GM19035 (cell line): ENCODE results near the gene GNAO1.

Experiments
- ATAC-seq: cut with Tn5 transposase; IDR thresholded peaks from one replicate; pipeline ENCODE4 v1.9.1; 2021; ENCODE audit not compliant: unreplicated experiment

The GNAO1 gene

GRCh38 chr16:56234737-56235136 lies 43.4 kb downstream of the GNAO1 start:
- ATAC-seq, result no peak

- no peak for ATAC-seq
These were observed 46.2 kb downstream of the GNAO1 start for GRCh38 chr16:56237451-56237930.

DNA sequence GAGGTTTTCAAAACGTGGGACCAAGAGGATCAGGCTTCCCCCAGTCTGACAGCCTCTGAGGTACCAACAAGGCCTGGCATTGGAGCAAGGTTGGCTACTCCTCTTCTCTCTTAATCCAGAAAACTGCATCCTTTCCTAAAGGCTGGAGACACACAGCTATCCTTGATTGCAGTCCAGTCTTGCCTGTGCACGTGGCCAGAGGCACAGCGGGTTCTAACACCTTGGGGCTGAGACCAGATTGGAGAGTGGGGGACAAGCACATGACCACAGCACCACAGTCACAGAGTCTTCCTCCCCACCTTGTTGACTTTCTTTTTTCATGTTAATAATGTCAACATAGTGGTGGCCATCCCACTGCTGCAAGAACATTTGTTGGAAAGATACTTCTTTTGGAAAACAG lies 46.9 kb downstream of the GNAO1 start:
- no peak for ATAC-seq

DNA sequence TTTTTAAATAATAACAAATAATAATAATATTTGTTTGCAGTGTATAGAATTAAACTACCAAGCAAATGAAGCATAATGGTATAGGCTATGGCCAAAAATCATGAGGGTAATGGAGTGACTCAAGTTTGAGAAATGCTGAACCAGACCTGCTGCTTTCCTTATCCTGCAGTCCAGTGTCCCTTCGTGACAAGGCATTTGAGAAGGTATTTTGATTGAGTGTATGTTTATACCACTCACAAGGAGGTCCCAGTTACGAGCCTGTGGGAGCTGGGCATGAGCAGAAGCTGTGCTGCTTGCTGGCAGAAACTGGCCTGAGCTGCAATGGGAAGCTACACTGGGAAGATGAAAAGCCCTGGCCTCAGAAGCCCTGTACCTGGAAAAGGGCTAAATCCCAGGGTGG lies 50.3 kb downstream of the GNAO1 start:
- ATAC-seq, result no peak

DNA sequence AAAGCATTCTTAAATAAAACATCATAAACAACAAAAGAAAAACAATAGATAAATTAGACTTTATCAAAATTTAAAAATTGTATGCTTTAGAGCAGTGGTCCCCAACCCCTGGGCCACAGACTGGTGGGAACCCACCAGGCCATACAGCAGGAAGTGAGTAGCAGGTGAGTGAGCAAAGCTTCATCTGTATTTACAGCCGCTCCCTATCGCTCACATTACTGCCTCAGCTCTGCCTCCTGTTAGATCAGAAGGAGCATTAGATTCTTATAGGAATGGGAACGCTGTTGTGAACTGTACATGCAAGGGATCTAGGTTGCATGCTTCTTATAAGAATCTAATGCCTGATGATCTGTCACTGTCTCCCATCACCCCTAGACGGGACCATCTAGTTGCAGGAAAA lies 51.5 kb downstream of the GNAO1 start:
- ATAC-seq, result no peak

- no peak for ATAC-seq
These were observed 53.3 kb downstream of the GNAO1 start for GRCh38 chr16:56244612-56245011.

- no peak for ATAC-seq
These were observed 53.9 kb downstream of the GNAO1 start for GRCh38 chr16:56245197-56245596.

DNA sequence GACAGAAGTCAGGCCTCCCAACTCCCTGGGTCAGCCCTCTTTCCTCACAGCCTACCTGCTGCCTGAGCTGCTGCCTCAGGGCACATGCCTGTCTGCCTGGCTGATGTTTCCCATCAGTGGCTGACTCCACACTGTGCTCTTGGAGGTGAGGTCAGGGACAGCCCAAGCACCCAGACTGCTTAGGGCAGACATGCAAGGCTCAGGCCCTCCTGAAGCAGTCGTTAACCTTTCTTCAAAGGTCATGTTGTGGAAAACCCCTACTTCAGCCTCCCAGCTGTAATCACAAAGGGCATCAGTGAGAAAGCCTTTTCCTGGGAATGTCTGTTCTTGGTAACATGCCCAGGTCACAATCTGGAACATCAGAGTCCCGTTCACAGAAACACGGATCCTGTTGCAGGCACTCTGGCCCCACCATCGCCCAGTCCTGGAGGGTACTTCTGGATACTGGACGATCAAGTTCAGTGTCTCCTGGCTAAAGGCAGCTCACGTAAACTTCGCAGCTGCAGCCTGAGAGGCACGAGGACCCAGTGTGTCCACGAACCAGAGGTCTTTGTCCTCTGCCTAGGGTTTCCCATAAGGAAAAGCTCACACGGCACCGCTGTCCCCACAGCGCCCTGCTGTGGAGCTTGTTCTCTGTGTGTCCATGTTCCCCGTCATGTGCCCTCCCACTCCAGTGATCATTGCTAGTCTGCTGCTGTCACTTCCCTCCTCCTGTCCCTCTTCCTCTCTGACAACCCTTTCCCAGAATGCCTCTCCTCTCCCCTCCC lies 54.9 kb downstream of the GNAO1 start:
- ATAC-seq, result no peak

DNA sequence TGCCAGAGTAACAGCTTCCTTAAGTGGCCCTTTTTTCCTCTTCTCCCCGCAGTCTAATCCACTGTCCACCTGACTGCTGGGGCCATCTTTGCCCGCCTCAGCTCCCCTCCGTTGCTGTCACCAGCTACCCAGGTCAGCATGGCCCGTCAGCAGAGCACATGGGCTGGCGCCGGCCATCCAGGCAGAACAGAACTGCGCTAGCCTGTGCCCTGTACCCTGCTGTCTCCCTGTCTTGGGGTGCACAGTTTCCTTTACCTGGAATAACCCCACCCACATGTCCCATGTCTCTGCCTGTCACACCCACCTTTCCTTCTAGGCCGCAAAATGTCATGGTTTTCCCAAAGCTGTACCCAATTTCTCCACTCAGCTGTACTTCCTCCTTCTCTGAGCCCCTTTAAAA lies 55.7 kb downstream of the GNAO1 start:
- ATAC-seq, result no peak

DNA sequence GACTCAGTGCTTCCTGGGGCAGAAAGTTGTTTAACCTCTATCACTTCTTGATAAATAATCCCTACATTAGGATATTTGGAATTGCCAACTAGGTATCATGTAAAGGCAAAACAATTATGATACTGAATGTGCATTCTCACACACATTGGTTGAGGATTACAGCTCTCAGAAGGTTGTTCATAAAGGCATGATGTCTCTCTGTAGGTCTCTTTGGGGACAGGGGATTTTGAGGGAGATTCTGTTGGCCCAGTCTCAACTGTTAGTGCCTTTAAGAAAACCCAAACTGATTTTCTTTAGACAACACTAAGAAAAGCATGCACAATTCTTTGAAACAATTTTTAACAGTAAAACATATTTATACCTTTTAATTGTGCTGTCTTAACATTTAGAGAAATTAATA lies 56.5 kb downstream of the GNAO1 start:
- ATAC-seq, result no peak

GRCh38 chr16:56252835-56253234 lies 61.5 kb downstream of the GNAO1 start:
- ATAC-seq, result no peak

DNA sequence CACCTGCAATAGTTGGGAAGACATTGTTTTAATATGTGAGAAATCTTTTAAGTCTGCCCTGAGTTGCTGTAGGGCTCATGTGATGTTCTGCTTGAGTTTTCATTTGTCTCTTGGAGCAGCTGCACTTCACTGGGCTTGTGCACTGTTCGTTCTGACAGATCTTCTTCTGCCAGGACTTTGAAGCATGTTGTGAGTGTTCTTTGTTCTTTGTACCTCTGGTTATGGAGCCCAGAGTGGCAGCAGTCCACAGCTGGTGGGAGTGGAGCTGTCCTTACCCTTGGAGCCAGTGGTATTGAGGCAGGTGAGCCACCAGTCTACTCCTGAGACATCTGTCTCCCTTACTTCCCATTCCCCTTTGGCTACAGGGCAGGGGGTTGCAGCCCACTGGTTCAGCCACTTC lies 64.6 kb downstream of the GNAO1 start:
- ATAC-seq, result no peak

DNA sequence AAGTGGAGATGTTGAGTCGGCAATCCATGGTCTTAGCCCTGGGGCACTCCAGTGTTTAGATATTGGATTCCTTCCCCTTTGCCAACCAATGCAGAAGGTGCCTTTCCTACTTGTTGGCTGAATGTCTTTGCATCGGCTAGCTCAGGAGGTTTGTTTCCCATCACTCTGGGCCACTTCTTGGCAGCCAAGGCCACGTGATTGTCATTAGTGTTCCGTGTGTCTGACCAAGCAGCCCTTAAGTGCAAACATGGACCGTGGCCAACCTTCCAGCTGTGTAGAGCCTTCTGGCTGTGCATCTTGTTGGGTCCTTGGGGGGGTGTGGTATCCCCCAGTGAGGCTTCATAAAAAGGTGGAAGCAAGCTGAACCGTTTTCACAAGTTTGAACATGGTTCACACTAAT lies 66.0 kb downstream of the GNAO1 start:
- ATAC-seq, result no peak

DNA sequence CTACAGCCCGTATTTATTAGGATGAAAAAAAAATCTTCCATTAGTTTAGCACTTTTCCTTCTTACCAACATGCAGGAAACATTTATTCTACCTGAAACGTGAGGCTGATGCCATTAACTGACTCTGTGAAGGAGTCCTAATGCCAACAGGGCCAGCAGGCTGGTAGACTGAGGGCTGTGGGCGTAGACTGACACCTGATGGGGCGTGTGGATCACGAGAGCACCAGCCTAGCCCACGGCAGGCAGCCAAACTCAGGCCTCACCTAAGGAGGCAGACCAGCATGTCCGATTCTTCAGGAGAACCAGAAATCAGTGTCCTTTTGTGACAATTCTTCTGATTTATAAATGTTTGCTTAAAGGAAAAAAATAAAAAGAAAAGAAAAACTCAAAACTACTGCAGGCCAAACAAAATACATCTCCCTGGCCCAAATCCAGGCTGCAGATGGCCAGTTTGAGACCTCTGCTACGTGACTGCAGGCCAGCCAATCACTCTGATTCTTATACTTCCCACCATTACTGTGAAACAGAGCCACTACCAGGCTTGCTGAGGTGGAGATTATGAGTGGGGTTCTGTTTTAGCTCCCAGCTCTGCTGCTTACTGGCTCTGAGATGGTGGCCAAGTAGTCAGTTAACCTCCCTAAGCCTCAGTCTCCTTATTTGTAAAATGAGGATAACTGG lies 66.5 kb downstream of the GNAO1 start:
- ATAC-seq, result no peak

- ATAC-seq, result no peak
These were observed 67.5 kb downstream of the GNAO1 start for GRCh38 chr16:56258508-56259424.

DNA sequence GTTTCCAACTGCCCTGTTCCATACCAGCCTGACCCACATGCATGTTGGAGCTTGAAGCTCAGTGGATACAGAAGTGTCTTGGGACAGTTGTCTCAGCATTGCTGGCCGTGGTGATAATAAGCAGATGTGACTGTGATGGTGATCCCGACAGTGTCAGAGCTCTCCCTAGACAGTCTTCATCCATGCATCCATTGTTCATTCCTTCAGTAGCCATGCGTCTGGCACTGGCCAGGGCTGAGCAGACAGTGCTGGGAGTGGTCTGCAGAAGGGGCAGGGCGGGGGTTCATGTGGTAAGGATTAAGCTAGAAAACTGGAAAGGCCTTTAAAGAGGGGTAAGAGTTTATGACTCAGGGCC lies 68.1 kb downstream of the GNAO1 start:
- ATAC-seq, result no peak

- ATAC-seq, result no peak
These were observed 69.3 kb downstream of the GNAO1 start for GRCh38 chr16:56260378-56261160.

GRCh38 chr16:56261656-56262055 lies 70.4 kb downstream of the GNAO1 start:
- no peak for ATAC-seq

DNA sequence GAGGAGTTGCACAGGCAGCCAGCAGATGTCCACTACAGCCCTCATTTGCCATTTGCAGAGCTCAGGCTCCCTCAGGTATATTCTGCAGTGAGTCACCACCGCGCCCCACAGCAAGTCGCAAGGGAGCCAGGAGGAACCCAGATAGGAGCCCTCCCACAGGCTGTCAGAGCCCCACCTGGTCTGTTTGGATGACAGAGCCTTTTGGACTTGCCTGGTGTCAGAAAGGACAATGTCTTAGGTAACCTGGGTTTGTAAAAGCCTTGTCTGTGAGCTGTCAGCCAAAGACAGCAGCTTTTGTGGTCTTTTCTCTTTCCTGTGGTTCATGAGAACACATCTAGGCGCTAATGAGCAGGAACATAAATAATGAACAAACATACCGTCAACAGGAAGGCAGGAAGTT lies 70.9 kb downstream of the GNAO1 start:
- ATAC-seq, result no peak

GRCh38 chr16:56262551-56263245 lies 71.4 kb downstream of the GNAO1 start:
- ATAC-seq, result no peak
